ENCODE data around the gene GNA12. TPM values are rescaled to one million over a fixed set of nuclear protein-coding genes. Genes with fewer than 3 reads are reported as not detected.

Gene GNA12
- total and polyA plus RNA-seq, 9 of the 15 experiments (the other 6 are each of a cell fraction or from before 2014, with no cell fraction given), result 0.65 to 32.7 (median 9.6) TPM

DNA sequence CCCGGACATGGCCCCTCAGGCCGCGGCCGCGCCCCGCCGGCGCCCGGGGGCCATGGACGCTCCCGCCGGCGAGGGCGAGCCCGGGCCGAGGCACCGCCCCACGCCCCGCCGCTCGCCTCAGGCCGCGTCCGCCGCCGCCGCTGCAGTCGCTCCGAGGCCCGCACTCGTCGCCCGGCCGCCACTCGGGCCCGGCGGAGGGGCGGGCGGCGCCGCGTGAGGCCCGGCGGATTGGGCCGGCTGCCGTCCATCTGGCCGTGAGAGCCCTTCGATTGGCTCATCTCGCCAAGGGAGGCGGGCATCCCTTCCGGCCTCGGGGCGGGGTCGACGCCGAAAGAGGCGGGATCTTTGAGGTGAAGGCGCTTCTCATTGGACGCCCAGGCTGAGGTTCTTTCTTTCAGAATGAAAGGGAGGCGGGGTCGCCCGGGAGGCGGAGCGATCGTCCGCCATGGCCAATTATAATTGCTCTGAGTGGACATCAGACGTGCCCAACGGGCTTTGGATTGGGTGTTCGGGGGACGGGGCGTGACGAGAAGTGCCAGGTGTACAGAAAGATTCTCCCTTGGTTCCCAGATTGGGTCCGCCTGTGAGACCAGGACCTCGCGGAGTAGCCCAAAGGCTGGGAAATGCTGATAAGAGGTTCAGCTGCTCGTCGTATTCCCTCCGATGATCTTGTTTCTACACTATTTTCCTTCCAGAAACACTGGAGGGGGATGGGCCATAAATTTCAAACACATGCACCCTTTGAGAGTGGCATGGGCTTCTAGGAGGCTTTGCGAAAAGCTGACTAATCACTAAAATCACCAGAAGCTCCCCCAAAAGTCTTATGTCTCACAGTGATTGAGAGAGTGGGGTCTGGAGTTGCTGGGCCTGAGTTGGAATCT is at the start of gene GNA12 (continued):
- TF ChIP-seq, protein P1, sequence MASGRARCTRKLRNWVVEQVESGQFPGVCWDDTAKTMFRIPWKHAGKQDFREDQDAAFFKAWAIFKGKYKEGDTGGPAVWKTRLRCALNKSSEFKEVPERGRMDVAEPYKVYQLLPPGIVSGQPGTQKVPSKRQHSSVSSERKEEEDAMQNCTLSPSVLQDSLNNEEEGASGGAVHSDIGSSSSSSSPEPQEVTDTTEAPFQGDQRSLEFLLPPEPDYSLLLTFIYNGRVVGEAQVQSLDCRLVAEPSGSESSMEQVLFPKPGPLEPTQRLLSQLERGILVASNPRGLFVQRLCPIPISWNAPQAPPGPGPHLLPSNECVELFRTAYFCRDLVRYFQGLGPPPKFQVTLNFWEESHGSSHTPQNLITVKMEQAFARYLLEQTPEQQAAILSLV (tag; IDR thresholded peaks at IDR 0.05), result no peak
- no peak for TF ChIP-seq GATAD2B (IDR thresholded peaks at IDR 0.05; ENCODE audit: borderline replicate concordance)
- peak; percentile 50; the same call in 1 of the 2 replicates for TF ChIP-seq PML (IDR thresholded peaks at IDR 0.05; ENCODE audit: low read length)
- no peak for TF ChIP-seq LCOR (CRISPR knock-in tag; IDR thresholded peaks at IDR 0.05)
- TF ChIP-seq, protein P2, sequence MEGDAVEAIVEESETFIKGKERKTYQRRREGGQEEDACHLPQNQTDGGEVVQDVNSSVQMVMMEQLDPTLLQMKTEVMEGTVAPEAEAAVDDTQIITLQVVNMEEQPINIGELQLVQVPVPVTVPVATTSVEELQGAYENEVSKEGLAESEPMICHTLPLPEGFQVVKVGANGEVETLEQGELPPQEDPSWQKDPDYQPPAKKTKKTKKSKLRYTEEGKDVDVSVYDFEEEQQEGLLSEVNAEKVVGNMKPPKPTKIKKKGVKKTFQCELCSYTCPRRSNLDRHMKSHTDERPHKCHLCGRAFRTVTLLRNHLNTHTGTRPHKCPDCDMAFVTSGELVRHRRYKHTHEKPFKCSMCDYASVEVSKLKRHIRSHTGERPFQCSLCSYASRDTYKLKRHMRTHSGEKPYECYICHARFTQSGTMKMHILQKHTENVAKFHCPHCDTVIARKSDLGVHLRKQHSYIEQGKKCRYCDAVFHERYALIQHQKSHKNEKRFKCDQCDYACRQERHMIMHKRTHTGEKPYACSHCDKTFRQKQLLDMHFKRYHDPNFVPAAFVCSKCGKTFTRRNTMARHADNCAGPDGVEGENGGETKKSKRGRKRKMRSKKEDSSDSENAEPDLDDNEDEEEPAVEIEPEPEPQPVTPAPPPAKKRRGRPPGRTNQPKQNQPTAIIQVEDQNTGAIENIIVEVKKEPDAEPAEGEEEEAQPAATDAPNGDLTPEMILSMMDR (IDR thresholded peaks at IDR 0.05 in 2 of 3, conservative IDR thresholded peaks at IDR 0.05 in 1 of 3; ENCODE audit: insufficient read depth in 2 of 3, low read depth in 1 of 3, low read length in 3 of 3), result no peak
- TF ChIP-seq, protein P3, sequence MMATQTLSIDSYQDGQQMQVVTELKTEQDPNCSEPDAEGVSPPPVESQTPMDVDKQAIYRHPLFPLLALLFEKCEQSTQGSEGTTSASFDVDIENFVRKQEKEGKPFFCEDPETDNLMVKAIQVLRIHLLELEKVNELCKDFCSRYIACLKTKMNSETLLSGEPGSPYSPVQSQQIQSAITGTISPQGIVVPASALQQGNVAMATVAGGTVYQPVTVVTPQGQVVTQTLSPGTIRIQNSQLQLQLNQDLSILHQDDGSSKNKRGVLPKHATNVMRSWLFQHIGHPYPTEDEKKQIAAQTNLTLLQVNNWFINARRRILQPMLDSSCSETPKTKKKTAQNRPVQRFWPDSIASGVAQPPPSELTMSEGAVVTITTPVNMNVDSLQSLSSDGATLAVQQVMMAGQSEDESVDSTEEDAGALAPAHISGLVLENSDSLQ (IDR thresholded peaks at IDR 0.05), result peak; percentile 98
- TF ChIP-seq, protein P4, sequence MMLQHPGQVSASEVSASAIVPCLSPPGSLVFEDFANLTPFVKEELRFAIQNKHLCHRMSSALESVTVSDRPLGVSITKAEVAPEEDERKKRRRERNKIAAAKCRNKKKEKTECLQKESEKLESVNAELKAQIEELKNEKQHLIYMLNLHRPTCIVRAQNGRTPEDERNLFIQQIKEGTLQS (IDR thresholded peaks at IDR 0.05), result no peak
- TF ChIP-seq, protein P4 (CRISPR knock-in tag; conservative IDR thresholded peaks at IDR 0.05), result no peak
- TF ChIP-seq XRCC4 (IDR thresholded peaks at IDR 0.05; ENCODE audit: extremely low read depth, insufficient read depth, insufficient read length), result no peak
- no peak for TF ChIP-seq ZNF431 (CRISPR knock-in tag; IDR thresholded peaks at IDR 0.05)
- TF ChIP-seq YY1 (IDR thresholded peaks at IDR 0.05; ENCODE audit: borderline replicate concordance in 1 of 3, control insufficient read depth in 1 of 3, extremely low read depth in 1 of 3, insufficient read depth in 3 of 3, insufficient read length in 1 of 3, insufficient replicate concordance in 2 of 3, low read depth in 1 of 3, low read length in 2 of 3), result peak in 1 of 3 experiments; percentile 7
- TF ChIP-seq JUNB (CRISPR knock-in tag; conservative IDR thresholded peaks at IDR 0.05), result no peak
- TF ChIP-seq CCNT2 (IDR thresholded peaks at IDR 0.05; ENCODE audit: borderline replicate concordance, extremely low read depth, insufficient read length, low read depth, low read length), result peak; percentile 65
- TF ChIP-seq ZNF232 (CRISPR knock-in tag; IDR thresholded peaks at IDR 0.05), result no peak
- TF ChIP-seq, protein P5, sequence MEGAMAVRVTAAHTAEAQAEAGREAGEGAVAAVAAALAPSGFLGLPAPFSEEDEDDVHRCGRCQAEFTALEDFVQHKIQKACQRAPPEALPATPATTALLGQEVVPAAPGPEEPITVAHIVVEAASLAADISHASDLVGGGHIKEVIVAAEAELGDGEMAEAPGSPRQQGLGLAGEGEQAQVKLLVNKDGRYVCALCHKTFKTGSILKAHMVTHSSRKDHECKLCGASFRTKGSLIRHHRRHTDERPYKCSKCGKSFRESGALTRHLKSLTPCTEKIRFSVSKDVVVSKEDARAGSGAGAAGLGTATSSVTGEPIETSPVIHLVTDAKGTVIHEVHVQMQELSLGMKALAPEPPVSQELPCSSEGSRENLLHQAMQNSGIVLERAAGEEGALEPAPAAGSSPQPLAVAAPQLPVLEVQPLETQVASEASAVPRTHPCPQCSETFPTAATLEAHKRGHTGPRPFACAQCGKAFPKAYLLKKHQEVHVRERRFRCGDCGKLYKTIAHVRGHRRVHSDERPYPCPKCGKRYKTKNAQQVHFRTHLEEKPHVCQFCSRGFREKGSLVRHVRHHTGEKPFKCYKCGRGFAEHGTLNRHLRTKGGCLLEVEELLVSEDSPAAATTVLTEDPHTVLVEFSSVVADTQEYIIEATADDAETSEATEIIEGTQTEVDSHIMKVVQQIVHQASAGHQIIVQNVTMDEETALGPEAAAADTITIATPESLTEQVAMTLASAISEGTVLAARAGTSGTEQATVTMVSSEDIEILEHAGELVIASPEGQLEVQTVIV (CRISPR knock-in tag; IDR thresholded peaks at IDR 0.05; ENCODE audit: borderline replicate concordance), result no peak
- no peak for TF ChIP-seq KHSRP (IDR thresholded peaks at IDR 0.05)
- no peak for TF ChIP-seq BRF1 (IDR thresholded peaks at IDR 0.05; ENCODE audit: borderline replicate concordance, extremely low read depth, insufficient read length)
- no peak for TF ChIP-seq TEAD2 (tag; IDR thresholded peaks at IDR 0.05)
- no peak for TF ChIP-seq ZSCAN32 (CRISPR knock-in tag; IDR thresholded peaks at IDR 0.05)
- no peak for TF ChIP-seq TRIM28 (IDR thresholded peaks at IDR 0.05)

All from K562 (cell line).